ENCODE measurements around the gene PDCD1.
"Not testable (repeated sequence)": the region's sequence is repeated elsewhere in the genome, so short reads cannot be mapped to it uniquely, and the experiment has no call there.

Gene PDCD1

GRCh38 chr2:241801611-241802420 lies 56.9 kb downstream of the PDCD1 start:
- no peak for DNase-seq (ENCODE audit: low read depth, low spot score)

- not testable (repeated sequence) for DNase-seq (ENCODE audit: low read depth, low spot score)
Observed at GRCh38 chr2:241800198-241800903, 58.3 kb downstream of the PDCD1 start.

All from astrocyte of the hippocampus (primary cell).